ENCODE data around the gene FBLN1.

The FBLN1 gene

DNA sequence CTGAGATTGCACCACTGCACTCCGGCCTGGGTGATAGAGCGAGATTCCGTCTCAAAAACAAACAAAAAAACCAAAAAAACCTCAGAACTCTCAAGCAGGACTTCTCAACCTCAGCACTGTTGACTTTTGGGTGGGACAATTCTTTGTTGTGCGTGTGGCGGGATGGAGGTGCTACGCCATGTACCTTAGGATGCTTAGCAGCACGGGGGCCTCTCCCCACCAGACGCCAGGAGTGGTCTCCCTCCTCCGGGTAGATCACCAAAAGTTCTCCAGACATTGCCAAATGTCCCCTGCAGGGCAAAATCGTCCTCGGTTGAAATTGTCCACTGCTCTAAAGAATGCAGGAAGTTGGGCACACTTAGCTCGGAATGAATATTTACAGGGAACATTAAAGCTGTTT, 142.0 kb downstream of the FBLN1 start:
- peak; percentile 49 for DNase-seq

DNA sequence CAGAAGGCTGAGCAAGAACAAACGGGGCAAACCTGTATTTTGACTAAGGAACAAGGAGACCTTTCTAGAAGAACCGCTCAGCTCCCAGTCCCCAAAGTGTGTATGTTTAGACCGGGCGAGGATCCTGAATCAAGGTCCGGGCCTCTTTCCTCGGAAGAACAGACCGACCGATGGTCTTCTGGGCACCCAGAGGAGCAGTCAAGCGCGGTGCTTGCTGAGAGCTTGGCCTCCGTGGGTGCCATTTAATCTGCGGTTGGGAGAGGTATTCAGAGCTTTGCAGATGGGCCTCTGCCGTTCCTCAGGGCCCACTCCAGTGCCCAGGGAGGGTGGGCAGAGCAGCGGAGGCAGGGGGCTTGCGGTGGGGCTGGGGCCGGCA, 142.5 kb downstream of the FBLN1 start:
- no peak for DNase-seq

DNA sequence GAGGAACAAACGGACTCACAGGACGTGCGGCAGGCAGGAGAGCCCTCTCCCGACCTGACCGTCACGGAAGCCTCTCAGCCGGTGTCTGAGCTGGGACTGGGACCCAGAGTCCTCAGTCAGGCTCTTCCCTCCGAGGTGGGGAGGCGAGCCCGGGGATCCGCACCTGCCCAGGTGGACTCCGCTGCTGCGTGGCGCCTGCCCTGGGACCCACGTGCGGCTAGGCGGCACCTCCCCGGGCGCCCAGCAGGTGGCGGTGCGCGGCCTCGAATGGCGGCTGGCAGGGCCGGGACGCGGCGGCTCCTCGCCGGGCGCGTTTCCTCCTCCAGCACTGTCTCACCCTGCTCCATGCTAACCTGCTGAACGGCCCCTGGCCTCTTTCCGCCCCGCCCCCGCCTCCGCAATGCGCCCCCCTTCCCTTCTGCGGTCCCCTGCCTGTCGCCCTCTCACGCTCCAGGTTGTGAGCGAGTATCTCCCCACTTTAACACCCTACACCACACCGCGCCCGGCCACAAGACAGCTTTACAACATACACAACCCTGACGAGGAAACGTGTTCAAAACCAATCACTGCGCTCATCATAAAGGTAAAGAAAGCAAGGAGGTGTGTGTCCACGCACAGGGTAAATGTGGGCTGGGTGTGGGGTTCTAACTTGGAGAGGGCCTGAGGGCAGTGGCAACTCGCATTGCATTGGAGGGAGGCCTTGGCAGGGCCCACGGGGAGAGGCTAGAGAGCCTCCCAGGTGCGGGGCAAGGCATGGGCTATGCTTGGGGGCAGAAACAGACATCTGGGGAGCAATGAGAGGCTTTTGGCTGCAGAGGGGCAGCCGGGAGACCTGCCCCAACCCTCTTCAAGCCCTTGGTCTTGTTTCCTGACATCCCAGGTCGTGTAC, 143.1 kb downstream of the FBLN1 start:
- peak; percentile 95 for DNase-seq

DNA sequence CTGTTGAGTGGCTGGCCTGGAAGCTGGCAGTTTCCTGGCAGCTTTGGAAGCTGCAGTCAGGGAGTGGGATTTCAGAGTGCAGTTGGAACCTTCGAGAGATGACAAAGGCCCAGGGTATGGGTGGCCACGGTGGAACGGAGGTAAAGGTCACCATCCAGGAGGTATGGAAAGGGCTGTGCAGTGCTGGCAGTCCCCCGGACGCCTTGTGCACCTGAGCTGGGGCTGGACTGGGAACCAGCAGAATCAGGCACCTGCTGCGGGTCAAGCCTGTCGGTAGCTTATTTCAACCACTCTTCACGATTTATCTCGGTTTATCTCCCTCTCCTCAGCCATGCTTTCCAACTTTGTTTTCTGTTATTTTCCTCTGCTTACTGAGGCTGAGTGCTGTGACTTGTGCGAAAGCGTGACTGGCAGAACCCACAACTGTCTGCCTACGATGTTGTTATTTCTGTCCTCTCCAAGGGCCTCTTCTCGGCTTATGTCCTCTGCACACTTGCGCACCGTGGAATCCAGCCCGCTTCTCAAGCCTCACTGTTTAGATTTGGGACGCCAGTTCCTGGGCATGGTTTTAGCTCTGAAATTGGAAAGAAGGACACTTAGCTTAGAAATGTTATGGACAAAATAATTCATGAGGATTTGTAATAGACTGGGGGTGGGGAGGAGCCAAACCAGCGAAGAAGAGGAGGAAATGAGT, 145.0 kb downstream of the FBLN1 start:
- DNase-seq: peak; percentile 32

DNA sequence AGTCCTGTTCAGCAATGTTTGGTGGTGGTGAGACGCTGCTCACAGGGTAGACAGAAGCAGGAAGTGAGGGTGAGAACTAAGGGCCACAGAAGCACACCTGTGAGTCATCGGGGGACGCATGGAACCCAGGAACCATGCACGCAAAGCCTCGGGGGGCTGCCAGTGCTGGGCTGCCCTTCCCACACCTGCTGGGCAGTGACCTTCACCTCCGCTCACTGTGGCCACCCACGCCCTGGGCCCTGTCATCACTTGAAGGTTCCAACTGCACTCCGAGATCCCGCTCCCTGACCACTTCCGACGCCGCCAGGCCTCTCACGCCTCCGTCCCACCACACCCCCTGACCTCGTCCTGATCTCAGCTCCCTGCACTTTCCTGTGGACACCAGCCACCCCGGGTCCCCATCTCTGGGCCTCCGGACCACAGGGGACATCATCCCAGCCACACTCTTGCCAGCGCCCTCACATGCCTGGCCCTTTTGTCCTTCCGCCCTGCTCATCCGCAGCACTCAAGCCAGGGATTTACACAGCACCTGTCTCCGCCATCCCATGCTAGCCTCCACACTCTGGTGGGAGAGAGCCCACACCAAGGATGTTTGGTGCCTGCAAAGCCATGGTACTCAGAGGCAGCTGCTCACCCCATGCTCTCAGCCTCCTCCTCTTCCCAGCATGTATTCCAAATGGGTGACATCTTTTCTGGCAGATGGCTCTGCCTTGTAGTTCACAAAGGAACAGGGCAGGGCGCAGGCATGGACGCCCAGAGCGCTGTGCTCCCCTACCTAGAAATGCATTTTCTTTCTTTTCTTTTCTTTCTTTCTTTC, 145.8 kb downstream of the FBLN1 start:
- peak; percentile 54 for DNase-seq

DNA sequence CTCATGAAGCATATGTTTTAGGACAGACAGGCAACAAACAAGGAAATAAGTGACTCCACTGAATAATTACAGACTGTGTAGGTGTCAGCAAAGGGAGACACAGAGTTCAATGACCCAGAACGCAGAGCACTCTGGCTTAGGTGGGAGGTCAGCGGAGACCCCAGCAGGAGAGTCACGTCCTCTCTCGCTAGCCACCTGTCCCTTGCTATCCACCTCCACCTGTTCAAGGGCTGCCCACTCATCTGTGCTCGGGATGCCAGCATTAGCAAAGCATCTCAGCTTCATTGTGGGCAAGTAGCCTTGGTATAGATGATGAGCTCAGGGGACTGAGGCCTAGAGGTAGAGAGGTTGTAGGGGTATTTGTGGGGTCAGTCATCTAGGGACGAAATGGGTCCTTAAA, 147.1 kb downstream of the FBLN1 start:
- DNase-seq: peak; percentile 32

DNA sequence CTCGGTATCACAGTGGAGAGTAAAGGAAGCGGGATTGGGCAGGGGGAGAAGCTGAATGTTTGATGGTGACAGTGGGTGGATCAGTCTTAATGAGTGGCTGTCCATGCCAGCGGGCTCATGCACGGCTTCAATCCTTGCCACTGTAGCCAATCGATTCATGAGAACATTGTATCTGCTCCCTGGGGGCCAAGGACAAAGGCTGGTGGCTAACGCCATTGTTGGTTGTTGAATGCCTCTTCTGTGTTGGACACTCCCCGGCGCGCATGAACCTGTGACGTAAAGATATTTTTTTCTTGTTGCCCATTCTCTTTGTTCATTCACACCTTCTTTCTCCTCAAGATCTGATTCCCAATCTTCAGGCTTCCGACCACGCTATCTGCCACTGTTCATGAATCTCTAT, 148.0 kb downstream of the FBLN1 start:
- peak; percentile 21 for DNase-seq
